ENCODE data around the gene SH3GL2.

Gene SH3GL2

DNA sequence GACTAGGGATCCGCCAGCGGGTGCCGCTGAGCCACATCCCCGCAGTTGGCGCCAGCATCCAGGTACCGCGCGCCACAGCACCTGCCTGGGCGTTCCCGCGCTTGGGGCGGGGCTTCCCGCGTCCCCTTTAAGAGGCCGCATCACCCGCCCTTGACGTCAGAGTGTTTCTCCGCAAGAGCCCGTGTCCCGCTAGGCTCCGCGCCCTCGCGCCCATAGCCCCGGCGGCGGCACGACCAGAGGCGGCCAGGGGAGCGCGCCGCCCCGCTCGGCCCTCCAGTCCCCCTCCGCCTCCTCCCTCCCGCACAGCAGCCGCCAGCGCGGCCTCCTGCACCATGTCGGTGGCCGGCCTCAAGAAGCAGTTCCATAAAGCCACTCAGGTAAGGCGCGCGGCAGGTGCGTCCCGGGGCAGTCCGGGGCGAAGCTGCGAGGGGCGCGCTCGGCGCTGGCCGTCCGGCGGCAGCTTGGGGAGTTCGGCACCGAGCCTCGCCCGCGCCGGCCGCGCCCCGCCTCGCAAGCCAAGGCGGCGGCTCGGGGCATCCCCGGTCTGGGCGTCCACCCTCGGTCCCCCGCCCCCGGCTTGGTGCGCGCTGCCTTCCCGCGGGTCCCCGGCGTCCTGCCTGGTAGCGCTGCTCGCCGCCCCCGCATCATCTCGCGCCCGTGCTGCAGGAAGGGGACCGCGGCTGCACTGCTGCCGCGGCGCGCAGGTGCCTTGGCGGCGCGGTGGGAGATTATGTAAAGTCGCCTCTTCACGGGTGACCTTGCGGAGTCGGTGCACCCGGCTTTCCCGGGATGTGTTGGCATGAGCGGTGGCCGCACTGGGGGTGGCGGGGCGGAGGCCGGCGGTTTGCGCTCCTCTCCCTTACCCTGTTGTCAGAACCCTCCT lies at the start of gene SH3GL2:
Gene SH3GL2, plus strand, starts transcription at position 156 of the 883 bp plus-strand sequence.
- DNase-seq, result no peak

DNA sequence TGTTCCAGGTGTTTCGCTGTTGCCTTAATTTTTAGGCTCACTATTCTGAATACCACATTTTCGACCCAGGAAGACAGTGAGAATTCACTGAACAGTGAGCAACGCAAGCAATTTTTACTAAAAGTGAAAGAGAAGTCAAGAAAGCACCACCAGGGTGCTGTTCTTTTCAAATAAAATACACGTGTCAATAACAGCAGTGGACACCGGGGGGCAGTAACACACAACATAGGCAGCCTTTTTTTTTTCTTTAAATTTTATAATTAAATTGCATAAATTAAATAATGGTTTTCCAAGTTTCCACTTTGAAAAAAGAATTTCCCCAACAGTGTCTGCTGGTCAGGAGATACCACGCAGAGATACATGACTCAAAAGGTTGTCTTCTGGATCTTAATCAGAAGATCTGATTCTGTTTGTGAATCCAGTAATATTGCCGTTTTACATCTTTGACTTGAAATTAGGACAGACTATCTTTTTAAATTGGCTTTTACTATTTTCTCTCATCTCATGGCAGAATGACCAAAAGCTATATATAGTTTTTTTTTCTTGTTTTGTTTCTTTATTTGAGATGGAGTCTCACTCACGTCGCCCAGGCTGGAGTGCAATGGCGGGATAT lies 47.1 kb upstream of the SH3GL2 start:
- peak in 1 of 2 donors; percentile 32 for DNase-seq

DNA sequence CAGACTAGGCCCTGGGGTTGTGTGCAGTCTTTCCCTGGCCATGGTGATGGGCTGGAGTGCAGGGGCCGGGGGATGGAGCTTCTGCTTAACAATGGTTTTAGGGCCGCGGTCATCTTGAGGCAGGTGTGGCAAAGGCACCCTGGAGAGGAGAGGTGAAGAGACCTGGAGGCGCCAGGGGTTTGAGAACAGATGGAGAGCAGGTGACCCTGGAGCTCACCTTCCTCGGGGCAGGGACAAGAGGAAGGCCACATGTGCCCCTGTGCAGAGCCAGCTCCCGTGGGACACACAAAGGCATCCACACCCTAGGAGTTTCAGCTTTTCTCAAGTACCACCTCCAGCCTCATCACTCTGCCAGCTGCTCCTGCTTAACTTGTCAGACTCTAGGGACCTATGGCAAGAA lies 46.4 kb upstream of the SH3GL2 start:
- DNase-seq, result no peak

DNA sequence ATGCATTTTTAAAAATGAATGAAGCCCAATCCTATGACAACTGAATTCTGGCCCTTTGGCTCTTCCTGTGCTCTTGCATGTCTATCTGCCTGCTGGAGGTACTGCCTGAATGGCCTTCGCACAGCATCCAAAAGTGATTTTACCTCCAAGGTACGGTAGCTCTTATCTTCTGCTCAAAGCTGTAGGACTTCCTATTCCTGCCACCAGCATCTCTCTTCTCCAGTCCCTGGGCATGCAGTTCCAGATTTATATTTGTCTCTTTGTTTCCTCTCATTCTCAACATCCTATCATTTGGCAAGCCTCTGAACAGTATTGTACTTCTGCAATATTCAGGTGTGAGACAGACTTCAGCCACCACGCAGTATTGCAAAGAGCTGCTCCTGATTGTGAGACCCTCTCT lies 43.7 kb upstream of the SH3GL2 start:
- DNase-seq, result no peak

DNA sequence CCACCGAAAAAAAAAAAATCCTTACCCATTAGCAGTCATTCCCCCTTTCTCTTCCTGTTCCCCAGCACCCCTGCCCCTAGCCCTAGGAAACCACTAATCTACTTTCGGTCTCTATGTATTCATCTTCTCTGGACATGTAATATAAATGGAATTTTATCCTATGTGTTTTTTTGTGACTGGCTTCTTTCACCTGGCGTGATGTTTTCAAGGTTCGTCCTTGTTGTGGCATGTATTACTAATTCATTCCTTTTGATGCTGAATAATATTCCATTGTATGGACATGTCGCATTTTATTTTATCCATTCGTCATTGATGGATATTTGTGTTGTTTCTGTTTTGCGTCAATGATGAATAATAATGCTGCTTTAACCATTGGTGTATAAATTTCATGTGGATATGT lies 42.8 kb upstream of the SH3GL2 start:
- DNase-seq, result no peak

DNA sequence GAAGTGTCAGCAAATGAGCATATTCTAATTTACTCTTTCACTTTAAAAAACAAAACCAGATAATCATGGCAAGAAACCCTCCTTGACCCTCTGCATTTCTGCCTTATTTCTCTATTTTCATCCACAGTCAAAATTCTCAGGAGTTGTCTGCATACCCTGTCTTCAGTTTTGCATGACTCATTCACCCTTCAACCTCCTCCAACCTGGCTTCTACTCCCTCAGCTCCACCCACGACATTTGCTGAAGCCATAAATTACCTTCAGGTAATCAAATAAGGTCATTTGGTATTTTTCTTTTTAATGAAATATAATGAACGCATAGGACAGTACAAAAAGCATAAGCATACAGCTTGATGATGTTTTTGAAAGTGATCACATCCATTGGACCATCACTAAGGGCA lies 27.8 kb upstream of the SH3GL2 start:
- no peak for DNase-seq

DNA sequence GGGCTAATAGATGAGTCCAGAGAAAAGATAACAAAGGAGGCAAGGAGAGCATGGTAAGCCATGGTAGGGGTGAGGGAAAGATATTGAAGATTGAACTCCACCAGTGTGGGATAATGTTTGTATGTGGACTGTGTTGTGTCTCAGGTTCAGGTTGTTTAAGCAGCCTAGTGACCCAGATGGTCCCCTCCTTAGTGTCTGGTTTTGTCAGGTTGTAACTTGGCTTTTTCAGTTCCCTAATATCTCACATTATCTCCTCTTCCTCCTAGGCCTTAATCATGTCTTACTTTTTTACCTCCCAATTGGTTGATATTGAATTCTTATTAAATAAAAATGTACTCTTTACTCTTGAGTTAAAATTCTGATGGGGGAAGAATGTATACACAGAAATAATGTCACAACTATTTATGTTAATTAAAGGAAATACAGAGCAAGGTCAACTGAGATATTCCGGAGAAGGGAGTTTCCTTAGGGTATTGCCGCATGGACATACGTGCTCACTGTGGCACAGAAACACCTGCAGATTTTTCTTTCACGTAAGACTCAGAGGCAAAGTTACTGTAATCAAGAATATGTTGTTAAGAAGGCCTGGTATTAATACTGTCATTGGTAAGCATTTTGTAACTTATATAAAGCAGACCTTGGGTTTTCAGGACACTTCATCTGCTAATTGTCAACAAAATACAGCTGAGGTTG lies 23.4 kb upstream of the SH3GL2 start:
- DNase-seq, result no peak

DNA sequence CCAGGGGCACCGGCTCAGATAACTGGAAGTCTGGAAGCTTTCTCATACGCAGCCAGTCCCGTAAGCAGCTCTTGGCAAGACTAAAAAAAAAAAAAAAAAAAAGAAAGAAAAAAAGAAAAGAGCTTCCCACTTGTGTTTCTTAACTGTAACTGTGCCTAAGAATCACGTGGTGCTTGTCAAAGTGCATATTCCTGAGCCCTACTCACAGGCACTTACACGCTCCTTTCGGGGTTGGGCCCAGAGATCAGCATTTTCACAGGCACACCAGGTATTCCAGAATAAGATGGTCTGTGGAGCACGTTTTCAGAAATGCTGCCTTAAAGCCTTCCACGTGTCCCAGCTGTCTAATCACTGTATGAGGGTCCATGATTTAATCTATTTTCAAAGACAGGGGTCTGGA lies 22.6 kb upstream of the SH3GL2 start:
- DNase-seq, result no peak

DNA sequence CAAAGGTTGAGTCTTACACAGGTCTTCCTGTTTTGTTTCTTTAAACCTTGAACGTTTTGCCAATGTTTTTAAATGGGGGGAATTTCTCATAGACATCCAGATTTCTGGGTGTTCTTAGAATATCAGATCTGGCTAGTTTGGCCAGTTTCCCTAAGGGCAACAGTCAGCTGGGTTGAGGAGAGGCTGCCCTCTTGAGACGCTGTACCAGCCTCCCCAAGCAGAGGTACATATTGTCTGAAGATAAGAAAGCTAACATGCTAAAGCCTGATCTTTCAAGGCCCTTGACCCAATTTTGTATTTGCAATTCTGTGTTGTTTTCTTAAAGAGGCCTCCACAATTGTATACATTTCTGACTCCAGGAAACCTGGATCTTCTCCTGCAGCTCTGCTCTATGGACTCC lies 21.9 kb upstream of the SH3GL2 start:
- no peak for DNase-seq

DNA sequence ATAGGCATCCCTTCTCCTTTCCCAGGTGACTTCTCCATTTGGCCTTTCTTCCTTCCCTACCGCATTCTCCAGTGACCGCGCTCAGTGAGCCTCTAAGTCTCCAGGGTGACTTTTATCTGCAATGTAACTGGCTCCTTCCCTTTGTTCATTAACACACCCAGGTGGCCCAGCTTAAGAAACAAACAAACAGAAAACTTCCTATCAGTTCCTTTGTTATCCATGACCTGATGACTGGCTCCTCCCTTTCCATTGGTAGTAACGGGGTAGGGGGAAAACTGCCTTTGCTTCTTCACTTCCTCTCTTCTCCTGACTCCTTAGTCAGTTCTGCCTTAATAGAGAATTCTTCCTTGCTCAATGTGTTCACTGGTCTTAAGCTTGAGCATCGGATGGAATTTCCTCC lies 7.0 kb upstream of the SH3GL2 start:
- DNase-seq, result no peak

DNA sequence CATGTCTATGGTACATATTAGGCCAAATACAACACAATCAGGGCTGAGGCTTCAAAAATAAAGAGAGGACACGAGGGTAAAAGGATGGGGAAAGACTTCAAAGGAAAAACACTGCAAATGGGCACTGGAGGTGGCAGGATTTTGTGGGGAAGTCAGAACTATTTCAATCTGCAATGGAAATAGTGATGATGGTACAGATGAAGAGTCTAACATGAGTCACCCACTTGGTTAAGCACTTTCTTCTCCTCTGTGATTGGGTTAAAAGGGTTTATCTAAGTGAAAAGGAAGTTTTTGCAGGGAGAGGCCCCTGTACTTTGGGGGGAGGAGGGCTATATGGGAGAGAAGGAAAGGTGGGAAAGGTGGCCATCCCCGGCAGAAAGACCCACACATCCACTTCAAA lies 4.5 kb upstream of the SH3GL2 start:
- no peak for DNase-seq

DNA sequence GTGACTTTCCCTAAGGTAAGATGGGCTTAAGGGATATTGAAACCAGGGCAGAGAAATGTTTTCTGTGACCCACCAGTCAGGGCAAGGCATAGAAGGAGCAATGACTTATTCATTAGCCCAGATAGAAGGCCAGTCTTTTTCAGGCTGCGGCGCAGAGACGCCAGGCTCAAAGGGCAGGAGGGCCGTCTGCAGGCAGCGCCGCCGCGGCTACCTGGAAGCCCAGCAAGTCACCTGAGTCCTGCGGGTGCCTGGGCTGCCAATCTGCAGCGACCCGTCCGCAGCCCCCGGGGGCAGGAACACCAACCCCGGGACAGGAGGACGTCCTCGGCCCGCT lies 322 bp upstream of the SH3GL2 start:
- DNase-seq, result no peak

DNA sequence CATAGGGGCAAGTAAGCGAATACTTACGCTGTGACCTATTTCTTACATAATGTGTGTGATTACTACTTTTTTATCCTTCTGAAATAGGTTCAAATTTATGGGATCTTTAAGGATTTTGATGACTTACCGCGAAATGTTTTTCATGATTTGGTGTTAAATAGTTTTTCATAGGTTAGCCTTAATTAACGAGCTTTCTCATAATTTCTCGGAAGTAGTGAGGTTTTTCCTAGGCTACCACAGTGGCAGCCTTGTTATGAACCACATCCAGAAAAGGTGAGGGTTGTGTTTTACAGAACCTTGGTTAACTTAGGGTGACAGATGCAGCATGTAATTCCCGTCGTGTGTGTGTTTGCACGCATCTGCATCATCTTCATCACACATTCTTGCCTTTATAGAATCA lies 1.3 kb downstream of the SH3GL2 start:
- DNase-seq, result no peak

DNA sequence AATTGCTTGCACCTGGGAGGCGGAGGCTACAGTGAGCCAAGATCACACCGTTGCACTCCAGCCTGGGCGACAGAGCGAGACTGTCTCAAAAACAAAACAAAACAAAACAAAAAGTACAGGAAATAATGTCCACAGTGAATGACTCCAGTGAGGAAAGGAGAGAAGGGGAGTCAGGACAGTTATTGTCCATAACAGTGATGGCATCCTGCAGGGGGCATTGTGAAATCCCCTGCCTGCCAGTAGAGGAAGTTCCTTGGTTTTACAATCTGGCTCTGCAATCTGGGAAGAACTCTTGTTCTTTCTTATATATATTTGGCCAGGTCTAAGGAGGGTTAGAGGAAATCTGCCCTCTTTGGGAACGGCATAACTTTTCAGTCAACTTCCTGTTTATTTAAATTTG lies 8.2 kb downstream of the SH3GL2 start:
- no peak for DNase-seq

DNA sequence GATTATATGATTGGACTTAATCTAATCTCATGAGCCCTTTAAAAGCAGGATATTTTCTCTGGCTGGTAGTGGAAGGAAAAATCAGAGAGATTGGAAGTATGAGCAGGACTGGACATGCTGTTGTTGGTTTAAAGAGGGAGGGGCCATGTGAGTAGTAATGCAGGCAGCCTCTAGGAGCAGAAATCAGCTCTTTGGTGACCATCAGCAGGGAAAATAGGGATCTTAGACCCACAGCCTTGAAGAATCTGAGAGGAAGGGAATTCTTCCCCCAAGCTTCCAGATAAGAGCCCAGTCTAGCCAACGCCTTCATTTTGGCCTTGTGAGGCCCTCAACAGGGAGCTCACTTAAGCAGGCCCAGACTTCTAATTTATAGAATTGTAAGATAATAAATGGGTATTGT lies 9.5 kb downstream of the SH3GL2 start:
- DNase-seq, result no peak

DNA sequence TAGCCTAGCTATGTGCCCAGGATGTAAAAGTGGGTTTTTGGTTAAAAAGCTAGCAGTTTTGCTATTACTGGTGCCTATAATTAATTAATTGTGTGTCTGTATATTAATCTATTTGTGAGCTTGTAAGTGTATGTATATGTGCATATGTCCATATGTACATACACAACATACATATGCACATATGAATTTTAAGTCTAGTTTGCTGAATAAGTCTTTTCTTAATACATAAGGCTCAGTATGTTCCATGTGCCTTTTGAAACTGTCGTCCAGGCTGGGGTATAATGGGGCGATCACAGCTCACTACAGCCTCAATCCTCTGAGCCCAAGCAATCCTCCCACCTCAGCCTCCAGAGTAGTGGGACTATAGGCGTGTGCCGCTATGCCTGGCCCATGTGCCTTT lies 10.1 kb downstream of the SH3GL2 start:
- DNase-seq, result no peak

DNA sequence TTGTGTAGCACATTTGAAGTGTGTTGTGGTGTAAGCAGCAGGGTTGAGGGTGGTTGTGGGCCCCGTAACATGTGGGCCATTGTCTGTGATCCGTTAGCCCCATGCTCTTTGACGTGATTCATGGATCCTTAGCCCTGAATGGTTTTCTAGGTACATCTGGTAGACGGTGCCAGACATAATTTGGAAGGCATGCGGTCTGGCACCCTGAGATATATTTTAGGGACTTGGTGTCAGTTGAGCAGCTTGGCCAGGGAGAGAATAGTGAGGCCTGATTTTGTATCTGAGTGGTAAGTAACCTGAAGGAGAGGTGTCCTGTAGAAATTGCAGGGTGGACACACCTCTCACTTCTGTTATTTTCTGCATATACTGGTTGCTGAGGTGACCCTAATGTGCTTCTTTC lies 10.9 kb downstream of the SH3GL2 start:
- no peak for DNase-seq

DNA sequence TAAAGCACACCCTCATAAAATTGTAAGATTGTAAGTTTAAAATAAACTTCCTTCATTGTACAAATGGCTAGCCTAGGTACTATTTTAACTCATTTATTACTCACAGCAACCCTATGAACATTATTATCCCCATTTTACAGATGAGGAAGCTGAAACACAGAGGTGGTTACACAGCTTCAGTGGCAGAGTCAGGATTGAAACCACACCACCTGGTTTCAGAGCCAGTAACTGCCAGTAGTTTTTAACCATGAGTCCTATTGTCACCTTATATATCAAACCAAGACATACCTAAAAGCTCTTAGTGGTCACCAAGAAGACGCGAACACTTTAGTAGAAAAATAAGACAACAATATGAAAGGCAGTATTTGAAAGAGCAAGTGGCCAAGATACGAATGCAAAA lies 16.1 kb downstream of the SH3GL2 start:
- no peak for DNase-seq

DNA sequence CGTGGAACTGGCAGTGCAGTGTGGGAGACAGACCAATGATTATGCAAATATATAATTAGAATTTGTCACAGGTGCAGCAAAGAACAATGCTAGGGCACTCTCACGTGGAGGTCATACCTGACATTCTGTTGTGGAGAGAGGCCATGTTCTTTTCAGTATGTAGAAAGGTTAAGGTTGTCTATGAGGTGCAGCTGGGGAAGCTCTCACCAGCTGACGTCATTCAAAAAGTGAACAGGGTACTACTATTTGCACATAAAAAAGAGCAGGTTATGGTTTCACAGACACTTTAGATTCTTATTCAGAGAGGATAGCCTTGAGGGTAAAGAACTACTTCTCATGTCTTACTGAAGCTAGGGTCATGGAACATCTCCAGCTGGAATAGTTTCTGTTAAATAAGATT lies 19.1 kb downstream of the SH3GL2 start:
- DNase-seq, result no peak

DNA sequence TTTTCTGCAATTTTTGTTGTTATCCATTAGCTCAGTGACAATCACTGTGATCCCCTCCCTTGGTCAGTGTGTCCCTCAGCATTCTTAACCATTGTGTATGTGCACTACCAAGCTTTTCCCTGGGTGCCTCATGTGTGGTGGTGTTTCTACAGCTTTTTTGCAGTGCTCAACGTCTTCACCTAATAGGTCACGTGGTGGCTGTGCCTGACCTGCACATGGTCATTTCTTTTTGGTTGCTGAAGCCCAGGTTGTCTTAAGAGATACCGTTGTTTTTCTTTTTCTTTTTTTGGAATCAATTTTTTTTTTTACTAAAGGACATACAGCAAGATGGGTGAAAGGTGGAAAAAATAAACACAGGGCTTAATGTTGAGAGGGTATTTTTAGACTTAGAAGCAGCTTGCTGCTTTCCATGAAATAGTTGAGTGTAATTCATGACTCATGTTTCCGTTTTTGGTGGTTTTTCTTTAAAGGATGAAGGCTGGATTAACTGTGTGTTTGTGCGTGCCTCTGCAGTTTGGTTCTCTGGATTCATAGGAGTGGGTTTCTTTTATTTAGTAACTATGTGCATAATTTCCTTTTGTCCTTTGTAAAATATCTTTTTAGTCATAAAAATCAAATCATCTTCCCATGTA lies 22.2 kb downstream of the SH3GL2 start:
- no peak for DNase-seq

DNA sequence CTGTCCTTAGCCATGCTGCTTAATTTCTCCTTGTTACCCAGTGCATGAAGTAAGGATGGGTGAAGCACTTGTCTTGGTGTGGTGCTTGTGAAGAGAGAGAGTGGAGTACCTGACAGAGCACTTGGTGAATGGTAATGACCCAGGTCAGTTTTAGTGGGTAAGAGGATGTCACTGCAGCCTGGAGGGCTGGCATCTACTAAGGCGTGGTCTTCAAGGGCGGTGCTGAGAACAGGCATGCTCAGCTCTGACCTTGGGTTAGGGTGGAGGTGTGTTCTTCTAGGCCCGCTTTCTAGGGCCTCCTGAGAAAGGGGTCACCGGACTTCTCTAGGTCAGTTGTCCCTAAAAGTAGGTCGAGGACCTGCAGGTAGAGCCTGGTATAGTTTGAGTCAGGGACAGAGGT lies 25.7 kb downstream of the SH3GL2 start:
- DNase-seq, result no peak

DNA sequence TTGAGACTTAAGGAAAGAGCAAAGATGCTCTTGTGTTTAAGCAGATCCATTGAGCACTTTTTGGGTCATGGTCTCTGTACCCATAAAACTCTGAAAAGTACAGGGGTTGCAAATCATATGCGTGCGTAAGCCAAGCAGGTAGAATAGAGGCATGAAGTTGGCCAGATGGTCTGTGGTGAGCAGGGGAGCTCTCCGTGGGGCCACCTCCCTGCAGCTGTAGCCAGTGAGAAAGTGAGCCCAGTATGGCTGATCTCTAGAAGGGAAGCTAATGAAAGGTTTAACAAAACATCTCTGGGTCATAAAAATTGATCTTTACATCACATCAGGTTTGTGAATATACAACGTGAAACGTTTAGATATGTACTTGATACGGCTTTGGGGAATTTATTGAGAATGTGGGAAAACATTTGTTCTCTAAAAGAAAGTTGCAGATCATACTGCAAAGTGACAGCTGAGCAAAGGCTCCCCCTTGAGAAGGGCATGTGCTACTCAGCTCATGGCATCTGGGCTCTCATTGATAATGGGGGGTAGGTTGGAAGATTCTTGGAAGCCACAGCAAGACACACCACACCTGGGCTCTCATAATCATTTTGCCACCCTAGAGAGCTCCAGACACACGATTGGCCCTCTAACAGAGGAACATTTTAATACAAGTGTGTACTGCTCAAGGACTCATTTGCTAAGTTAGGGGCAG lies 30.6 kb downstream of the SH3GL2 start:
- DNase-seq, result no peak

DNA sequence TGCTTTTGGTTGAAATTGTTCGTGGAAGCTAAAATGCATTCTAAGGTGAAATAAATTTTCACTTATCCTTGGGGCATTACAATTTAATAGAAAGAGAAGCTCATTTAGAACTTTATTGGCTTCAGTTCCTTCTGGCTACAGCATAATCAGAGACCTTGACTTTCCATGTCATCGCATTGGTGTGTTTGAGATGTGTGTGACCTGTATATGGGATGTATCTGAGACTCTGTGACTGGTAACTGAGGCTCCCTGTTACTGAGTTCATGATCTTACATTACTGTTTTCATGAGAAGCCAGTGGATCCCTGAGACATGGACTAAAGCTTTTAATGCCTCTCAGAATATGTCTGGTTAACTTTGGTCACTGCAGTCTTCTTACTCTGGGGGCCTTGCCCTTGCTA lies 32.5 kb downstream of the SH3GL2 start:
- DNase-seq, result no peak
